ENCODE data around the gene MTRF1. TPM values are rescaled to one million over a fixed set of nuclear protein-coding genes. Genes with fewer than 3 reads are reported as not detected.

MTRF1 gene
- total RNA-seq, 1 donor from 2014 or later, result 15.0 TPM

GRCh38 chr13:41232578-41233480 is 30.5 kb downstream of the MTRF1 start:
- intact Hi-C loops (cut with DNase I), result no loop called here
- ATAC-seq (no peak), DNase-seq (ENCODE audit: missing footprints) (no peak)

- intact Hi-C loops (cut with DNase I), result no loop called here
- DNase-seq (ENCODE audit: missing footprints) (no peak), ATAC-seq (no peak)
These were observed 31.6 kb downstream of the MTRF1 start for GRCh38 chr13:41231786-41232185.

GRCh38 chr13:41231025-41231677 is 32.2 kb downstream of the MTRF1 start:
- ATAC-seq, result no peak
- intact Hi-C loops (cut with DNase I), result no loop called here
- DNase-seq (ENCODE audit: missing footprints), result no peak

- intact Hi-C loops (cut with DNase I), result no loop called here
- no peak for ATAC-seq
- no peak for DNase-seq (ENCODE audit: missing footprints)
These were observed 34.0 kb downstream of the MTRF1 start for GRCh38 chr13:41229356-41229755.

GRCh38 chr13:41224113-41225110 is 39.0 kb downstream of the MTRF1 start:
- intact Hi-C loops (cut with DNase I), result no loop called here
- ATAC-seq, result no peak

GRCh38 chr13:41222259-41222852 is 41.0 kb downstream of the MTRF1 start:
- no peak for DNase-seq (ENCODE audit: missing footprints)

More at GRCh38 chr13:41224113-41225110, 39.0 kb downstream of the MTRF1 start:
- DNase-seq (ENCODE audit: missing footprints), result no peak

GRCh38 chr13:41220401-41220800 is 43.0 kb downstream of the MTRF1 start:
- DNase-seq (ENCODE audit: missing footprints) (no peak), ATAC-seq (no peak)
- intact Hi-C loops (cut with DNase I), result no loop called here

More at GRCh38 chr13:41222259-41222852, 41.0 kb downstream of the MTRF1 start:
- ATAC-seq, result peak; percentile 68
- intact Hi-C loops (cut with DNase I), result loop anchor here (2.0 kb wide), 1 partner anchor 148 kb away; no protein-coding TSS in a partner anchor

- ATAC-seq (no peak), DNase-seq (ENCODE audit: missing footprints) (no peak)
- intact Hi-C loops (cut with DNase I), result no loop called here
These were observed 47.2 kb downstream of the MTRF1 start for GRCh38 chr13:41216160-41216559.

GRCh38 chr13:41213919-41214318 is 49.5 kb downstream of the MTRF1 start:
- intact Hi-C loops (cut with DNase I), result no loop called here
- ATAC-seq (no peak), DNase-seq (ENCODE audit: missing footprints) (no peak)

- ATAC-seq (no peak), DNase-seq (ENCODE audit: missing footprints) (no peak)
- intact Hi-C loops (cut with DNase I), result no loop called here
These were observed 50.1 kb downstream of the MTRF1 start for GRCh38 chr13:41213316-41213715.

GRCh38 chr13:41212881-41213280 is 50.5 kb downstream of the MTRF1 start:
- no peak for ATAC-seq
- DNase-seq (ENCODE audit: missing footprints), result no peak
- intact Hi-C loops (cut with DNase I), result no loop called here

GRCh38 chr13:41211062-41211461 is 52.3 kb downstream of the MTRF1 start:
- ATAC-seq, result no peak
- intact Hi-C loops (cut with DNase I), result no loop called here
- DNase-seq (ENCODE audit: missing footprints), result no peak

GRCh38 chr13:41206467-41206866 is 56.9 kb downstream of the MTRF1 start:
- DNase-seq (ENCODE audit: missing footprints), result no peak
- ATAC-seq, result no peak
- intact Hi-C loops (cut with DNase I), result no loop called here

GRCh38 chr13:41203810-41204209 is 59.6 kb downstream of the MTRF1 start:
- DNase-seq (ENCODE audit: missing footprints) (no peak), ATAC-seq (no peak)
- intact Hi-C loops (cut with DNase I), result no loop called here

GRCh38 chr13:41200126-41200525 is 63.2 kb downstream of the MTRF1 start:
- intact Hi-C loops (cut with DNase I), result no loop called here
- DNase-seq (ENCODE audit: missing footprints) (no peak), ATAC-seq (no peak)

- ATAC-seq (no peak), DNase-seq (ENCODE audit: missing footprints) (no peak)
- intact Hi-C loops (cut with DNase I), result loop anchor here (10.0 kb wide), 1 partner anchor 125 kb away; no protein-coding TSS in a partner anchor
These were observed 63.9 kb downstream of the MTRF1 start for GRCh38 chr13:41199526-41199925.

- no peak for DNase-seq (ENCODE audit: missing footprints)
- ATAC-seq, result no peak
- intact Hi-C loops (cut with DNase I), result loop anchor here (10.0 kb wide), 1 partner anchor 124 kb away; no protein-coding TSS in a partner anchor
These were observed 64.3 kb downstream of the MTRF1 start for GRCh38 chr13:41199079-41199478.

- DNase-seq (ENCODE audit: missing footprints) (no peak), ATAC-seq (no peak)
- intact Hi-C loops (cut with DNase I), result loop anchor here (10.0 kb wide), 1 partner anchor 122 kb away; no protein-coding TSS in a partner anchor
These were observed 66.8 kb downstream of the MTRF1 start for GRCh38 chr13:41196620-41197019.
